ENCODE results near the gene ADGRF5.

The ADGRF5 gene

GRCh38 chr6:46816626-46817025, 105.1 kb downstream of the ADGRF5 start:
- H3K4me1 ChIP-seq (ENCODE audit: control insufficient read depth, low read length) = no peaks in the 10 kb centered on the region

DNA sequence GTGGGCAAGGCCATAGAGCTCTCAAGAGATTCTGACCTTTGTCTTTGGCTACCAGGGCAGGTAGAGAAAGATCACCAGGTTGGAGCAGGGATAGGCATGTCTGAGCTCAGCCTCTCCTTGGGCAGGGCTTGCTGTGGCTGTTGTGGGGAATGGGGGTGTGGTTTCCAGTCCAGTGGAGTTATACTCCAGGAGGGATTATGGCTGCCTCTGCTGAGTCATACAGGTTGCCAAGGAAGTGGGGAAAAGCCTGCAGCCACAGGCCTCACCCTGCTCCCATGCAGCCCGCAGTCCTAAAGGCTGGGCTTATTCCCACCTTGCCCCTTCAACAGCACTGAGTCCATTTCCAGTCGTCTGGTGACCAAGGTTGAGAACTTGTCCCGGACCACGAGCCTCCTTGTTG, 106.6 kb downstream of the ADGRF5 start:
- Histone ChIP-seq H4K20me1 (ENCODE audit: control insufficient read depth, insufficient read depth, low read depth, low read length) (no peaks in the 10 kb centered on the region), H3K4me3 (ENCODE audit: low read length) (no peak overlapping the region), H3K27ac (ENCODE audit: low read depth, low read length) (no peak overlapping the region), H3F3A (ENCODE audit: control insufficient read depth, insufficient read depth) (no peaks in the 10 kb centered on the region), H3K4me1 (ENCODE audit: control insufficient read depth, low read length) (no peaks in the 10 kb centered on the region), H3K9me3 (ENCODE audit: control insufficient read depth, insufficient read depth, low read length) (no peaks in the 10 kb centered on the region), H3K79me2 (ENCODE audit: control insufficient read depth, low read length) (no peaks in the 10 kb centered on the region), H3K27me3 (ENCODE audit: control insufficient read depth, low read length) (no peaks in the 10 kb centered on the region), H3K9me2 (replicated peaks; ENCODE audit: control insufficient read depth, low read length) (no peaks in the 10 kb centered on the region), H3K36me3 (ENCODE audit: control insufficient read depth, low read length) (no peaks in the 10 kb centered on the region), H3K4me2 (ENCODE audit: low read length) (no peak overlapping the region)
- TF ChIP-seq, protein P1, sequence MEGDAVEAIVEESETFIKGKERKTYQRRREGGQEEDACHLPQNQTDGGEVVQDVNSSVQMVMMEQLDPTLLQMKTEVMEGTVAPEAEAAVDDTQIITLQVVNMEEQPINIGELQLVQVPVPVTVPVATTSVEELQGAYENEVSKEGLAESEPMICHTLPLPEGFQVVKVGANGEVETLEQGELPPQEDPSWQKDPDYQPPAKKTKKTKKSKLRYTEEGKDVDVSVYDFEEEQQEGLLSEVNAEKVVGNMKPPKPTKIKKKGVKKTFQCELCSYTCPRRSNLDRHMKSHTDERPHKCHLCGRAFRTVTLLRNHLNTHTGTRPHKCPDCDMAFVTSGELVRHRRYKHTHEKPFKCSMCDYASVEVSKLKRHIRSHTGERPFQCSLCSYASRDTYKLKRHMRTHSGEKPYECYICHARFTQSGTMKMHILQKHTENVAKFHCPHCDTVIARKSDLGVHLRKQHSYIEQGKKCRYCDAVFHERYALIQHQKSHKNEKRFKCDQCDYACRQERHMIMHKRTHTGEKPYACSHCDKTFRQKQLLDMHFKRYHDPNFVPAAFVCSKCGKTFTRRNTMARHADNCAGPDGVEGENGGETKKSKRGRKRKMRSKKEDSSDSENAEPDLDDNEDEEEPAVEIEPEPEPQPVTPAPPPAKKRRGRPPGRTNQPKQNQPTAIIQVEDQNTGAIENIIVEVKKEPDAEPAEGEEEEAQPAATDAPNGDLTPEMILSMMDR (IDR thresholded peaks at IDR 0.05; ENCODE audit: low read depth, low read length, poor library complexity, severe bottlenecking) = no peak
- TF ChIP-seq EZH2phosphoT487 (IDR thresholded peaks at IDR 0.05; ENCODE audit: borderline replicate concordance, low read length) = no peak

More at GRCh38 chr6:46816626-46817025, 105.1 kb downstream of the ADGRF5 start:
- Histone ChIP-seq H3K27ac (ENCODE audit: low read depth, low read length) (no peak overlapping the region), H3K4me2 (ENCODE audit: low read length) (no peak overlapping the region), H3F3A (ENCODE audit: control insufficient read depth, insufficient read depth) (no peaks in the 10 kb centered on the region), H3K9me3 (ENCODE audit: control insufficient read depth, insufficient read depth, low read length) (no peaks in the 10 kb centered on the region), H3K79me2 (ENCODE audit: control insufficient read depth, low read length) (no peaks in the 10 kb centered on the region), H3K27me3 (ENCODE audit: control insufficient read depth, low read length) (no peaks in the 10 kb centered on the region), H3K4me3 (ENCODE audit: low read length) (no peak overlapping the region), H4K20me1 (ENCODE audit: control insufficient read depth, insufficient read depth, low read depth, low read length) (no peaks in the 10 kb centered on the region), H3K36me3 (ENCODE audit: control insufficient read depth, low read length) (no peaks in the 10 kb centered on the region), H3K9me2 (replicated peaks; ENCODE audit: control insufficient read depth, low read length) (no peaks in the 10 kb centered on the region)
- TF ChIP-seq, protein P1 (IDR thresholded peaks at IDR 0.05; ENCODE audit: low read depth, low read length, poor library complexity, severe bottlenecking) = no peak
- no peak for TF ChIP-seq EZH2phosphoT487 (IDR thresholded peaks at IDR 0.05; ENCODE audit: borderline replicate concordance, low read length)

GRCh38 chr6:46808806-46809205, 112.9 kb downstream of the ADGRF5 start:
- Histone ChIP-seq H3K4me2 (ENCODE audit: low read length) (no peak overlapping the region), H3K79me2 (ENCODE audit: control insufficient read depth, low read length) (no peaks in the 10 kb centered on the region)
- TF ChIP-seq, protein P1 (IDR thresholded peaks at IDR 0.05; ENCODE audit: low read depth, low read length, poor library complexity, severe bottlenecking) = no peak
- TF ChIP-seq EZH2phosphoT487 (IDR thresholded peaks at IDR 0.05; ENCODE audit: borderline replicate concordance, low read length) = no peak

More at GRCh38 chr6:46808806-46809205, 112.9 kb downstream of the ADGRF5 start:
- Histone ChIP-seq H3K9me2 (replicated peaks; ENCODE audit: control insufficient read depth, low read length) (no peaks in the 10 kb centered on the region), H4K20me1 (ENCODE audit: control insufficient read depth, insufficient read depth, low read depth, low read length) (no peaks in the 10 kb centered on the region), H3K27ac (ENCODE audit: low read depth, low read length) (no peak overlapping the region), H3K27me3 (ENCODE audit: control insufficient read depth, low read length) (peaks cover 10% of the 10 kb centered on the region), H3K36me3 (ENCODE audit: control insufficient read depth, low read length) (no peaks in the 10 kb centered on the region), H3K4me3 (ENCODE audit: low read length) (no peak overlapping the region), H3K4me1 (ENCODE audit: control insufficient read depth, low read length) (no peaks in the 10 kb centered on the region), H3F3A (ENCODE audit: control insufficient read depth, insufficient read depth) (no peaks in the 10 kb centered on the region), H3K9me3 (ENCODE audit: control insufficient read depth, insufficient read depth, low read length) (no peaks in the 10 kb centered on the region)
